Cardiac septum (tissue), 1 donor: Measurements from ENCODE around the gene ADAMTS17. TPM values are rescaled to one million over a fixed set of nuclear protein-coding genes. Genes with fewer than 3 reads are reported as not detected.

Experiments
- DNase-seq: peaks from one replicate; pipeline ENCODE4 v3.0.0-alpha.2; 2020; ENCODE audit warnings: low spot score
- intact Hi-C: fragments of 100-400 bp; cut with DNase I; formaldehyde crosslinking; loops from one replicate; pipeline ENCODE4 v1.14.0; 2022
- total RNA-seq: library from RNA; stranded (reverse); fragmentation: NEBNext Ultra II Directional; extraction: Animal tissue kit (Norgen Biotek cat#: 25700); gene quantifications from one replicate; pipeline ENCODE4 v1.2.1, GENCODE V29; 2021
- donor health status: DM: no; HTN: no; CAD: no.

Gene ADAMTS17
- total RNA-seq, 1 donor from 2014 or later: 0.67 TPM

DNA sequence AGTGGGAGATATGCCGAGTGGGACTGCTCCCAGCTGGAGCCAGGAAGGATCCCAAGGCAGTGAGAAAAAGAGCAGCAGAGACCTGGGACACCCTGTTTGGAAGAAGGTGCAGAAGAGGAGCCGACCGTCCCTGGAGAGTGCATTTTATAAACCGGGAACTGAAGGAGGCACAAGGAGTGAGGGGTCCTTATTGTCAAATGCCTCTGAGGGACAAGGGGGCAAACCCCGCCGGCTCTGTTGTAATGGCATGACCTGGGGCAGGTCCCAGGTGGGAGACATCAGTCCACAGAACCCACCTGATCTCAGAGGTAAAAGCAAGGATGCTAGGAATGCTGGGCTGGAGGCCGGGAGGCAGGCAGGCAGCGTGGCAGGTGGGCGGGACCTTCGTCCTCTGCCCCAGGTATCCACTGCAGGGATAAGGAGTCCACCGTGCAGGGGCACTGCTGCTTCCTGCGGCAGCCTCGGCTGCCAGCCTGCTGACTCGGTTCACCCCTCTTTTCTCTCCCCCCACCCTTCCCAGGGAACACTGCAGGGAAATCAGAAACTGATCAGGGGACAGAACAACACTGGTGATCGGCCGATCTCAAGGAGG is 26.9 kb downstream of the ADAMTS17 start:
- intact Hi-C loops: no loop called here
- DNase-seq: no peak

GRCh38 chr15:100311833-100312476 is 29.8 kb downstream of the ADAMTS17 start:
- intact Hi-C loops: no loop called here
- no peak for DNase-seq

- intact Hi-C loops: no loop called here
- DNase-seq: no peak
Measured at GRCh38 chr15:100311154-100311625, 30.6 kb downstream of the ADAMTS17 start.

DNA sequence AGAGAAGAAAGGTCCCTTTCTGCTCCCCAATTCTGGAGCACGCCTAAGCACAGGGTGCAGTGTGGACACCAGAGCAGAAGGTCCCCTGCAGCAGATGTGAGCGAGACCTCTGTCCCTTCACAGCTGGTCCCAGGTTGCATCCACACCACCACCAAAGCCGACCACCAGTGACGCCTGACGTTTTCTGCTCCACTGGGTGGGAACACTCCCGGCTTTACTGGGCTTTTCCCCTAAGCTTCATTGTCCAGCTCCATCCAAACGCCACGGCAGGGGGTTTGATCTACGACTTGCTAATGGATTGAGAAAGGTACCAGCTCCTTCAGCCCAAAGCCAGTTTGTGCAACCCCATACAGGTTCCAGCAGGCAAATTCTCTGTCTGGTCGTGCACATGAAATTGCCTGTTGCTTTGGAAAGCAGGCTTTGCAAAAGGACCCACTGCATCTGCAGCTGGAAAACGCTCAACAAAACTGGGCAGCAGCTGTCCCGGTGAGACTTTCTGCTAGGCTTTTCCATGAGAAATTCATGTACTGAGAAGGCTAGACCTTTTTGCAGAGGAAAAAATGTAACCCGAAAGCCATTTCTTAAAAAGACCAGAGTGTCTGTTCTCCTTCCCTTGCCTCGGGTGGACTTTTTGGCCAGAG is 31.1 kb downstream of the ADAMTS17 start:
- intact Hi-C loops: no loop called here
- DNase-seq: no peak

DNA sequence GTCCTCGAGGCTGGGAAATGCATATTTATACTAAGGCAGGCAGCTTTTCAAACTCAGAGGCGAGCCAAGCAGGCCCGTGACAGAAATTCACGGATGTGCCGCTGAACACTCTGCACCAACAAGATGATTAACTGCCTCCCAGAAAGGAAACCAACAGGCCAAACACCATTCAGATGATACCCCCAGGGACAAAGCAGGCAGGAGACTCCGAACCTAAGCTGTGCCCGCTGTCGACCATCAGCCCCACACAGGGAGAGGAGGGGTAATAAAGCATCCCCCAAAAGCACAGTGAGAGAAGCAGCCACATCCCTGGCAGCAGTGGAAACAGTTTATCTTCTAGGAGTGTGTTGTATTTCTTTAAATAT is 31.8 kb downstream of the ADAMTS17 start:
- intact Hi-C loops: no loop called here
- no peak for DNase-seq

DNA sequence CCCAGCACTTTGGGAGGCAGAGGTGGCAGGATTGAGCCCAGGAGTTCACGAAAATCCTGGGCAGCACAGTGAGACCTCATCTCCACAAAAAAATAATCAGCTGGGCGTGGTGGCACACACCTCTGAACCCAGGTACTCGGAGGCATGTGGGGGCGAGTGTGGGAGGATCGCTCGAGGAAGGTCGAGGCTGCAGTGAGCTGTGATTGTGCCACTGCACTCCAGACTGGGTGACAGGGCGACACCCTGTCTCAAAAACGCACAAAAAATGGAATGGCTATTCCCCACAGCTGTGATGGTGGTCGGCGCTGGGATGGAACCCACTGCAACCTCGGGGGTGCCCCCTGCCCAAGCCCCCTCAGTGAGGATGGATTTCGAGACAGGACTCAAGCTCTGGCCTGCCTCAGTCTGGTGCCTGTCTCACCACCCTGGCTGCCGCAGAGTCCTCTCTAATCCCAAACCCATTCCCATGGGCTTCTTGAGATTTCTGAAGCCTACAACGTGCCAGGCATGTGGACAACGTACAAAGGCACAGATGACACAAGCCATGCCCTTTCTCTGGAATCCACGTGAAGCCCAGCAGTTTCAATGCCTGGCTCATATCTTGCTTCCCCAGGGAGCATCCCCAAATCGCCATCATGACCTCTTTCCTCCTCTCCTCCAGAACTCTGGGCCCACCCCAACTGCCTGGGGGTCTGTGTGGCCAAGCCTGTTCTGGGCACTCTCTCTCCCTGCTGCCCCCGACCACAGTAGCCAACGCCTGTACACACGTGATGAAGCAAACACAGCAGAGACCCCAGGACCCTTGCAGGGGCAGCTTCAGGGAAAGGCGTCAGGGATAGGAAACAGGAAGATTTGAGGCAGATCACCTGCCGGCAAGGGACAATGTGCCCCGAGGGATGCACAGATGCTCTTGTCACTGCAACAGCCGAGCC is 32.4 kb downstream of the ADAMTS17 start:
- DNase-seq: no peak
- intact Hi-C loops: no loop called here

DNA sequence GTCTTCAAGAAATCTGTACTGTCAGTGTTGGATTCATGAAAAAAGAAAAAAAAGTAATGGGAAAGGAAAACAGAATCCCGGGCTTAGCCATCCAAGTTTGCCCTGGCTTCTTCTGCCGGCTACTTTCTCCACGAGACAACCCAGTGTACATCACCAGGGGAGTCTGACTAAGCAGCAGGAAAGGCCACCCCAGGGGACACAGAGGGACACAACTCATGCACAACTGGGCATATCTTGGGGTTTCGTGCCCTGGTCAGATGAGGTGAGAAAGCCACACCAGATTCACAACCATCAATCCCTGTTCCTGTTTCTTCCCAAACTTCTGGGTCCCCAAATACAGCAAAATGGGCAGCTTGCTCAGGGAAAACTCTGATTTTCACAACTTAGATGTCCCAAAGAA is 33.2 kb downstream of the ADAMTS17 start:
- intact Hi-C loops: no loop called here
- DNase-seq: no peak

GRCh38 chr15:100308213-100308600 is 33.6 kb downstream of the ADAMTS17 start:
- DNase-seq: no peak

GRCh38 chr15:100307241-100308212 is 34.2 kb downstream of the ADAMTS17 start:
- intact Hi-C loops: no loop called here
- DNase-seq: no peak

More at GRCh38 chr15:100308213-100308600, 33.6 kb downstream of the ADAMTS17 start:
- intact Hi-C loops: no loop called here

GRCh38 chr15:100306098-100306497 is 35.7 kb downstream of the ADAMTS17 start:
- DNase-seq: no peak
- intact Hi-C loops: no loop called here

DNA sequence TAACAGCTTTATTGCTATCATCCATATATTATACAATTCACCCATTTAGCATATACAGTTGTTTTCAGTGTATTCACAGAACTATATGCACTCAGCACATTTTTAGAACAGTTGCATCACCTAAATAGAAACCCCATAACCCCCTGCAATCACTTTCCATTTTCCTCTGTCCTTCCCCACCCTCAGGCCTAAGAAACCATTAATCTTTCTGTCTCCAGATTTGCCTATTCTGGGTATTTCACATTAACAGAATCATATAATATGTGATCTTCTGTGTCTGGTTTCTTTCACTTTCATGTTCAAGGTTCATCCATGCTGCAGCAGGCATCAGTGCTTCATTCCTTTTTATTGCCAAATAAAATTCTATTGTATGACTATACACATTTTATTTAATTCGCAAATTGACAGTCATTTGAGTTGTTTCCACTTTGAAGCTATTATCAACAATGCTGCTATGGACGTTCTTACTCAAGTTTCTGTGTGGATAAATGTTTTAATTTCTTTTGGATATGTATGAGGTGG is 39.8 kb downstream of the ADAMTS17 start:
- DNase-seq: no peak
- intact Hi-C loops: no loop called here

- intact Hi-C loops: no loop called here
Measured at GRCh38 chr15:100298257-100298656, 43.5 kb downstream of the ADAMTS17 start.

DNA sequence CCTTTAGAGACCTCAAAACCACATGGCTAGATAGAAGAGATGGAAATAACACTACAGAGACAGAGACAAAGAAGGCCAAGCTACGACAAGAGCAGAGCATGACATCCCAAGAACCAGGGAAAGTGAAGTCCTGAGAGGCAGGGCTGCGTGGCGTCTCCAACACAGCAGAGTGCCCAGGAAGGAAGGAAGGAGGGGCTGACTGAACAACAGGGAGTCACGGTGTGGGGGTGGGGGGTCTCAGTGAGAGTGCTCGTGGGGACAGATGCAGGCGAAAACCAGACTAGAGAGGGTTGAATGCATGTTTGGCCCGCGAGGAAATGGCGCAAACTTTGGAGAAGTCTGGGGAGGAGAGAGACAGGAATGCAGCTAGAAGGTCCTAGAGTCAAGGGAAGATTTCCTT is 44.0 kb downstream of the ADAMTS17 start:
- DNase-seq: no peak
- intact Hi-C loops: no loop called here

More at GRCh38 chr15:100298257-100298656, 43.5 kb downstream of the ADAMTS17 start:
- no peak for DNase-seq

DNA sequence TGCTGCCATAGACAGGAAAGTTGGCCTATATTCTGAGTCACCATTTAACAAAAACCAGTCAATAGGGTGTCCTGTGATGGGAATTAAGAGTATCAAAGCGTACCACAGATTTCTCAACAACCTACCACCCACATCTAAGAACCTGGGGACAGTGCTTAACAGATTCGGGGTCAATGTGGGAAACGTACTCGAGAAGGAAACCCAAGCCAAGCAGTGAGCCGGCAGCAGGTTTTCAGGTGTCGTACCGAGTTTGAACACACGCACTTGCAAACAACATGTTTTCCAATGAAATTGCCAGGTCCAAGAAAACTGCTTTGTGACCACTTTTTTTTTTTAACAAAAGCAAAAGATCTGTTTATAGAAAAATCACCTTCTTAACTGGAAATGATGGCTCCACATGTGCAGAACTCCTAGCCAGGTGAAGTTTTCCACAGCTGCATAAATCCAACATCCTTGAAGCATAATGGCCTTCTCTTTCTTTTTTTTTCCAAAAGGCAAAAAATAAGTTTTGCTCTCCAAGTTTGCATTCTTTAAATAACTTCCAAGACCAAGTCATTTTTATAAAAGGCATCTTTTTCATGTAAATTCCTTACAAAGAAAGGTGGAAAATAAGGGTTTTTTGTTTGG is 45.7 kb downstream of the ADAMTS17 start:
- intact Hi-C loops: no loop called here

DNA sequence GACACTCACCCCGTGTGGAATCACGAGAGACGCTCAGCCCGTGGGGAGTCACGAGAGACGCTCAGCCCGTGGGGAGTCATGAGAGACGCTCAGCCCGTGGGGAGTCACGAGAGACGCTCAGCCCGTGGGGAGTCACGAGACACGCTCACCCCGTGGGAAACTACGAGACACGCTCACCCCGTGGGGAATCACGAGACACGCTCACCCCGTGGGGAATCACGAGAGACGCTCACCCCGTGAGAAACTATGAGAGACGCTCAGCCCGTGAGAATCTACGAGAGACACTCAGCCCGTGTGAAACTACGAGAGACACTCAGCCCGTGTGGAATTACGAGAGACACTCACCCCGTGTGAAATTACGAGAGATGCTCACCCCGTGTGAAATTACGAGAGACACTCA is 49.8 kb downstream of the ADAMTS17 start:
- intact Hi-C loops: no loop called here

More for the DNA sequence above, 45.7 kb downstream of the ADAMTS17 start:
- no peak for DNase-seq

GRCh38 chr15:100291106-100291505 is 50.7 kb downstream of the ADAMTS17 start:
- DNase-seq: no peak
- intact Hi-C loops: no loop called here

More for the DNA sequence above, 49.8 kb downstream of the ADAMTS17 start:
- no peak for DNase-seq

DNA sequence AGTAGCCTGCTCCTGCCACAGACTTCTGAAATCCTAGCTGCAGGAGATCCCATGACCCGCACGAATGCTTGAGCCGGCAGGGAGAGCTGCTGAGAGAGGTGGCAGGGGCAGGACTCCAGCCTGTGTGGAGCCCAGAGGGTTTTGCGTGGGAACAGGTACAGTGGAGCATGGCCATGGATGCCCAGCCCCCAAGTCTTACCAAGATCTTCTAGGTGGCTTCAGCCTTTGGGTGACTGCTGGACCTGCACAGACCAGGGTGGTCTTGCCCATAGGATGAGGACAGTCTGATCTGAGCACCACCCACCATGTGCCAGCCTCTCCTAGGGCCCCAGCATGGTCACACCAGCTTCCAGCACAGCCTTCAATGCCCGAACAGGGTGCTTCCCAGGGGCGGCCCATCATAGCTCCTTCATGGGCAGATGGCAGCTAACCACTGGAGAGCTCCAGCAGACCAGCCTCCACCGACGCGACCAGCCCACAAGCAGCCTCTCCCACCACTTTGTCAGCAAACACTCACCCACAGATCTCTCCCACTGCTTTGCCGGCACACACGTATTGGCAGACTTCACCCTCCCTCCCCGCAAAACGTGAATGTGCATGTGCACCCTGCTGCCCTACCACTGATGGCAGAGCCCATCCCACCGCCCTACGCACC is 56.0 kb downstream of the ADAMTS17 start:
- intact Hi-C loops: no loop called here
- DNase-seq: no peak

- intact Hi-C loops: no loop called here
- no peak for DNase-seq
Measured at GRCh38 chr15:100284701-100285100, 57.1 kb downstream of the ADAMTS17 start.
